DND-41 (cell line): ENCODE measurements around the gene ITGA7.

Source experiments
- ATAC-seq: fragments of 200-7000 bp; cut with Tn5 transposase; 3 replicates; pipeline ENCODE4 v1.9.1; 2021; ENCODE audit warnings: low read depth; ENCODE audit not compliant: insufficient read depth
- DNase-seq: peaks from one replicate; pipeline ENCODE4 v3.0.0-alpha.2; 2020
- H2AFZ ChIP-seq: 2 replicates; pipeline ENCODE4 v1.6.0; 2012; ENCODE audit warnings: low read depth, low read length
- H3K27ac ChIP-seq: 2 replicates; pipeline ENCODE4 v1.5.1; 2012; ENCODE audit warnings: low read length, inconsistent platforms
- H3K27me3 ChIP-seq: fragments of 200-600 bp; sonication (generic); 2 replicates; pipeline ENCODE4 v1.6.0; 2012; ENCODE audit warnings: low read length, mild to moderate bottlenecking, inconsistent platforms; ENCODE audit not compliant: insufficient read depth, poor library complexity
- H3K36me3 ChIP-seq: 2 replicates; pipeline ENCODE4 v1.5.1; 2012; ENCODE audit warnings: low read length, inconsistent platforms; ENCODE audit not compliant: insufficient read depth
- H3K4me1 ChIP-seq: 2 replicates; pipeline ENCODE4 v1.5.1; 2012; ENCODE audit warnings: mild to moderate bottlenecking, low read length; ENCODE audit not compliant: insufficient read depth
- H3K4me2 ChIP-seq: 2 replicates; pipeline ENCODE4 v1.6.0; 2012; ENCODE audit warnings: mild to moderate bottlenecking, moderate library complexity, low read length, inconsistent platforms; ENCODE audit not compliant: insufficient read depth
- H3K4me3 ChIP-seq, 2 experiments: fragments of 200-600 bp in 1 of 2; shearing (Covaris generic) in 1 of 2; 2 replicates each; pipeline ENCODE4 v1.5.1; 2012 to 2016; ENCODE audit warnings: inconsistent platforms in 2 of 2, low read length in 2 of 2, mild to moderate bottlenecking in 2 of 2, low read depth in 1 of 2, moderate library complexity in 1 of 2
- H3K79me2 ChIP-seq: 2 replicates; pipeline ENCODE4 v1.6.0; 2012; ENCODE audit warnings: low read length, inconsistent platforms; ENCODE audit not compliant: insufficient read depth
- H3K9ac ChIP-seq: 2 replicates; pipeline ENCODE4 v1.6.0; 2012; ENCODE audit warnings: low read depth, mild to moderate bottlenecking, inconsistent platforms, low read length, moderate library complexity
- H3K9me3 ChIP-seq: 2 replicates; pipeline ENCODE4 v1.5.1; 2012; ENCODE audit warnings: low read length, moderate library complexity, mild to moderate bottlenecking, inconsistent platforms; ENCODE audit not compliant: insufficient read depth, severe bottlenecking
- H4K20me1 ChIP-seq: 2 replicates; pipeline ENCODE4 v1.6.0; 2012; ENCODE audit warnings: low read length; ENCODE audit not compliant: insufficient read depth
- EZH2 ChIP-seq: IDR thresholded peaks from 3 replicates; pipeline ENCODE4 v1.6.1; 2012; ENCODE audit warnings: borderline replicate concordance, low read depth, mild to moderate bottlenecking, moderate library complexity, low read length, inconsistent platforms; ENCODE audit not compliant: severe bottlenecking
- TF ChIP-seq, protein P1 (sequence below): IDR thresholded peaks from 2 replicates; pipeline ENCODE4 v1.5.1; 2012; ENCODE audit warnings: borderline replicate concordance, low read length, moderate library complexity, mild to moderate bottlenecking; ENCODE audit not compliant: poor library complexity, severe bottlenecking; ENCODE audit errors: extremely low read depth

ITGA7 gene

DNA sequence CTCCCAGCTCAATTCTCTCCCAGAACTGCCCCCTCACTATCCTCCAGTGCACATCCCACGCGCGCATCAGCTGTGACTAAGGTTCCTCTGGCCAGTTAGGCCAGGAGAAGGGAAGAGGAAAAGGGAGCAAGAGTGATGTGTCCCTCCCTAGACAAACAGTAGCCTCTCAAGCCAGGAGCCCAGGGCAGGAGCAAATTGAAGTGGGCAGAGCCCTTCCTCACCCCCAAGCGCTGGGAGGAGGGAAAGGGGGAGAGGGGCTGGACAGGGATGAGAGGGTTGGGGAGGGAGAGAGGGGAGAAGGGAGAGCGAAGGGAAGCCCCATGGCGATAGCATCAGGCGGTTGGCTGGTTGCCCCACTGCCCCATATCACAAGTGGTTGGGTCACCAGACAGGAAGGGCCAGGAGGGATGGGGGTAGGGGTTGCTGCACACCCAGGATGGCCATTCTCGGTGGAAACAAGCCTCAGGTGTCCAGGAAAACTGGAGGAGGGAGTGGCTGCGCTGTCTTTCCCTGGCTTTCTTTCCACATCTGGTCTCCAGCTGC is 20.0 kb upstream of the ITGA7 start:
- Histone ChIP-seq H2AFZ (peak overlapping the region; percentile 87), H4K20me1 (peaks cover 3% of the 10 kb centered on the region; the same call in 1 of the 2 replicates), H3K27me3 (no peaks in the 10 kb centered on the region), H3K4me2 (peak overlapping the region; percentile 84), H3K36me3 (peaks cover 40% of the 10 kb centered on the region), H3K4me3 (peak overlapping the region; percentile 34 to 69; a peak in 3 of 4 replicates), H3K9me3 (no peaks in the 10 kb centered on the region), H3K79me2 (peaks cover 11% of the 10 kb centered on the region), H3K9ac (peak overlapping the region; percentile 68), H3K4me1 (peaks cover 34% of the 10 kb centered on the region), H3K27ac (peak overlapping the region; percentile 50)
- ATAC-seq: no peak
- DNase-seq: no peak
- TF ChIP-seq EZH2: no peak
- TF ChIP-seq, protein P1, sequence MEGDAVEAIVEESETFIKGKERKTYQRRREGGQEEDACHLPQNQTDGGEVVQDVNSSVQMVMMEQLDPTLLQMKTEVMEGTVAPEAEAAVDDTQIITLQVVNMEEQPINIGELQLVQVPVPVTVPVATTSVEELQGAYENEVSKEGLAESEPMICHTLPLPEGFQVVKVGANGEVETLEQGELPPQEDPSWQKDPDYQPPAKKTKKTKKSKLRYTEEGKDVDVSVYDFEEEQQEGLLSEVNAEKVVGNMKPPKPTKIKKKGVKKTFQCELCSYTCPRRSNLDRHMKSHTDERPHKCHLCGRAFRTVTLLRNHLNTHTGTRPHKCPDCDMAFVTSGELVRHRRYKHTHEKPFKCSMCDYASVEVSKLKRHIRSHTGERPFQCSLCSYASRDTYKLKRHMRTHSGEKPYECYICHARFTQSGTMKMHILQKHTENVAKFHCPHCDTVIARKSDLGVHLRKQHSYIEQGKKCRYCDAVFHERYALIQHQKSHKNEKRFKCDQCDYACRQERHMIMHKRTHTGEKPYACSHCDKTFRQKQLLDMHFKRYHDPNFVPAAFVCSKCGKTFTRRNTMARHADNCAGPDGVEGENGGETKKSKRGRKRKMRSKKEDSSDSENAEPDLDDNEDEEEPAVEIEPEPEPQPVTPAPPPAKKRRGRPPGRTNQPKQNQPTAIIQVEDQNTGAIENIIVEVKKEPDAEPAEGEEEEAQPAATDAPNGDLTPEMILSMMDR: no peak

DNA sequence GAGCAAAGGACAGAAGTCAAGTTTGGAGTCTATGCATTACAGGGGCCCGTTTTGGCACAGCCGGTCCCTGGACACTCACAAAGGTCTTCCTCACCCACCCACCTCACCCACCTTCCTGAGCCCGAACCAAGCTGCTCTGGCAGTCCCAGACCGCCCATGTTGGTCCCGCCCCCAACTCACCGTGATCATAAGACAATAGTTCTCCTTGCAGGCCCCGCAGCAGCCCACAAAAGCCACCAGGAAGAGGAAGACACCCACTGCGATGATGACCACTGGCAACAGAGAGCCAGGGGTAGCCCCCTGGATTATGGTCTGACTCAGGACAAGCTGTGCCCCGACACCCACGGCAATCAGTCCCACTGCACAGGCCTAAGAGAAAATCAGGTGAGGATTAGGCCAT is 19.3 kb upstream of the ITGA7 start:
- no peaks in the 10 kb centered on the region for H3K27me3 ChIP-seq
- H3K4me3 ChIP-seq: no peak overlapping the region
- TF ChIP-seq EZH2: no peak
- TF ChIP-seq, protein P1: no peak
- H4K20me1 ChIP-seq: peaks cover 3% of the 10 kb centered on the region; the same call in 1 of the 2 replicates
- H3K4me1 ChIP-seq: peaks cover 34% of the 10 kb centered on the region
- H3K4me2 ChIP-seq: peak overlapping the region; percentile 84; the same call in 1 of the 2 replicates
- H3K36me3 ChIP-seq: peaks cover 40% of the 10 kb centered on the region
- DNase-seq: no peak
- no peak for ATAC-seq
- no peak overlapping the region for H3K27ac ChIP-seq
- peaks cover 11% of the 10 kb centered on the region for H3K79me2 ChIP-seq
- H2AFZ ChIP-seq: no peak overlapping the region
- H3K9me3 ChIP-seq: no peaks in the 10 kb centered on the region
- H3K9ac ChIP-seq: no peak overlapping the region; the same call in 1 of the 2 replicates

DNA sequence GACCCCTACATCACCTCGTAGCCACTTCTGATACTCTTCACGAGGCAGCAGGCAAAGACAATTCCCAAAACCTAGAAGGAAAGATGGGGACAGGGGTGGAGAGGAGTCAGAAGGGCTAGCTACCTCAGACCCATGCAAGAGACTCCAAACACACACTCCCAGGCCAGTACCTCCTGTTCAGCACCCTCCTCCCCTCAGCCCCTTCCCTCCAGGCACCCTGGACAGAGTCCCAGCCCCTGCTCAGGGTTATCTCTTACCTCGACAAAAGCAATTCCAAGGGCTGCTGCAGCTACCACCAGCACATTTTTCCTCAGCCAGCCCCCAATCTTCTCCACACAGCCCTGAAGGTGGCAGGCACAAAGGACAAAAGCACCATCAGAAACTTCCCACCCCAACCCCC is 17.9 kb upstream of the ITGA7 start:
- H3K9ac ChIP-seq: no peak overlapping the region
- H4K20me1 ChIP-seq: peaks cover 3% of the 10 kb centered on the region; the same call in 1 of the 2 replicates
- ATAC-seq (no peak), DNase-seq (no peak)
- peaks cover 51% of the 10 kb centered on the region for H3K36me3 ChIP-seq
- no peak overlapping the region for H2AFZ ChIP-seq
- no peak overlapping the region for H3K27ac ChIP-seq
- no peak overlapping the region for H3K4me2 ChIP-seq
- no peaks in the 10 kb centered on the region for H3K9me3 ChIP-seq
- H3K27me3 ChIP-seq: no peaks in the 10 kb centered on the region
- H3K79me2 ChIP-seq: peaks cover 11% of the 10 kb centered on the region
- peaks cover 29% of the 10 kb centered on the region for H3K4me1 ChIP-seq
- TF ChIP-seq, protein P1: no peak
- TF ChIP-seq EZH2: no peak
- no peak overlapping the region for H3K4me3 ChIP-seq
